Thoracic aorta endothelial cell (primary cell): ENCODE measurements around the gene GIMAP8. TPM values are rescaled to one million over a fixed set of nuclear protein-coding genes. Genes with fewer than 3 reads are reported as not detected.

Source experiments
- total RNA-seq: library from RNA; depleted of rRNA; stranded (reverse); fragments of >200 nt; gene quantifications from 2 replicates; pipeline ENCODE4 v1.2.3, GENCODE V29; 2012

The GIMAP8 gene
- total RNA-seq: 75.1 and 75.3 TPM in 2 replicates

DNA sequence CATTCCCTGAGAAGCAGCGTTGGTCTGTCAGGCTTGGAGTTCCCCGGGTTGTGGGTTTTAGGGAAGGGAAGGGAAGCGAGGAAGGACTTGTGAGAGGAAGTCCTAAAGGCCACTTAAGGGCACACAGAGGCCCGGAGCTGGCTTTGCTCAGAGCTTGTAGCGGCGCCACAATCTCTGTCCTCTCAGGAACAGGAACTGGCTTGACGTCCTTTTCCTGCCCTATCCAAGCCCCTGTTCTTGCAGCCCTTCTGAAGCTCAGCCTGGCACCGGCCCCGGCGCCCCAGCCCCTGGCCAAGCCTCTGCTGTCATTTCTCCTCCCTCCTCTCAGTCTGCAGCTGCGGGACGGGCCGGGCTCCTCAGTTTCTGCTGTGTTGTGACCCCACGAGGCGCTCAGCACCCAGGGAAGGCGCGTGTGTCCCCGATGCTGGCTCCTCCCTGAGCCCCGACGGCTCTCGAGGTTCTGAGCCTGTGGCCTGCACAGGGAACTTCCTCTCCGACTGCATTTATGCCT is at the start of gene GIMAP8:
TSS of gene GIMAP8 (plus strand) at position 140 of the 511 bp plus-strand sequence. CDS start 16,069 bp downstream, outside the sequence.

DNA sequence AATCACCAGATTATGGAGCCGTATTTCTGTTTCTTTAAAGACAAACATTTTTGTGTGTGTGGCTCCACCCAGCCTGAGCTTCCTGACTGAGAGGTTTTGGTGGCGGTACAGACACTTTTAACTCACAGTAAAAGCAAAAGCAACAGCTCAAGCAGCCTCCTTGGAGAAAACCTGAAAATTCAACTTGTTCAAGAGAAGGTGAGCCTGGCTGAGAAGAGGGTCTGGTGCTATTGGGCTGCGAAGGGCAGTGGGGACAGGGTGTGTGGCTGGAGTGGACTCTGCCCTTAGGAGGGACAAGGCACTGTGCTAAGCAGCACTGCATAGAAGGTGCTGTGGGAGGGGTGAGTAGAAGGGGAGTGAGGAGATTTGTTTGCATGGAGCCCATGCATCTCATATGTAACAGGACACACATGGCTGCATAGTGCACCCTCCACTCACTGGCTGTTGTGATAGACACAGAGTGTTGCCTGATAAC is 64.4 kb downstream of the GIMAP8 start, which contains the start of gene GIMAP7:
TSS of gene GIMAP7 (plus strand) at position 125 of the 475 bp plus-strand sequence. CDS start 5,103 bp downstream, outside the sequence.

Other genes starting within 250 kb of the GIMAP8 start
- gene LRRC61, start 127.3 kb upstream of the GIMAP8 start, total RNA-seq: 0.13 and 0.36 TPM in 2 replicates
- gene ACTR3C, start 127.1 kb upstream of the GIMAP8 start, total RNA-seq: 0.07 and 0.13 TPM in 2 replicates
- gene RARRES2, start 109.0 kb upstream of the GIMAP8 start, total RNA-seq: not detected in 2 replicates
- gene REPIN1, start 81.8 kb upstream of the GIMAP8 start, total RNA-seq: 86.7 and 123 TPM in 2 replicates
- gene ZNF775, start 71.3 kb upstream of the GIMAP8 start, total RNA-seq: 4.3 and 5.1 TPM in 2 replicates
- 30.9 and 48.0 TPM in 2 replicates for gene GIMAP7, start 64.2 kb downstream of the GIMAP8 start, total RNA-seq
- 117 and 242 TPM in 2 replicates for gene GIMAP4, start 116.8 kb downstream of the GIMAP8 start, total RNA-seq
- 155 and 156 TPM in 2 replicates for gene GIMAP6, start 181.8 kb downstream of the GIMAP8 start, total RNA-seq
- gene GIMAP2, start 235.1 kb downstream of the GIMAP8 start, total RNA-seq: 39.8 and 44.8 TPM in 2 replicates